ENCODE results near the gene RGS4.

Gene RGS4

GRCh38 chr1:163069142-163069541 is at the start of gene RGS4:
TSS of gene RGS4 (plus strand) at chr1:163069361. CDS start at chr1:163069485, 124 bp downstream.
- FAIRE-seq = peak; percentile 84

GRCh38 chr1:163022129-163022528 is 47.0 kb upstream of the RGS4 start:
- no peak for FAIRE-seq

- FAIRE-seq = no peak
These were observed 41.6 kb upstream of the RGS4 start for GRCh38 chr1:163027610-163028009.

GRCh38 chr1:163029901-163030300 is 39.3 kb upstream of the RGS4 start:
- FAIRE-seq = no peak

- FAIRE-seq = no peak
These were observed 33.5 kb upstream of the RGS4 start for GRCh38 chr1:163035446-163036249.

- no peak for FAIRE-seq
These were observed 32.5 kb upstream of the RGS4 start for GRCh38 chr1:163036671-163037070.

- FAIRE-seq = no peak
These were observed 30.0 kb upstream of the RGS4 start for GRCh38 chr1:163038928-163039706.

GRCh38 chr1:163039707-163040093 is 29.5 kb upstream of the RGS4 start:
- FAIRE-seq = no peak

- FAIRE-seq = no peak
These were observed 23.1 kb upstream of the RGS4 start for GRCh38 chr1:163046071-163046470.

GRCh38 chr1:163047951-163048659 is 21.1 kb upstream of the RGS4 start:
- no peak for FAIRE-seq

GRCh38 chr1:163048869-163049268 is 20.3 kb upstream of the RGS4 start:
- no peak for FAIRE-seq

GRCh38 chr1:163049296-163049695 is 19.9 kb upstream of the RGS4 start:
- FAIRE-seq = no peak

- no peak for FAIRE-seq
These were observed 18.7 kb upstream of the RGS4 start for GRCh38 chr1:163050496-163050895.

- FAIRE-seq = no peak
These were observed 15.0 kb upstream of the RGS4 start for GRCh38 chr1:163054181-163054591.

GRCh38 chr1:163055005-163055404 is 14.2 kb upstream of the RGS4 start:
- FAIRE-seq = no peak

GRCh38 chr1:163055531-163055930 is 13.6 kb upstream of the RGS4 start:
- no peak for FAIRE-seq

- FAIRE-seq = peak; percentile 77
These were observed 12.3 kb upstream of the RGS4 start for GRCh38 chr1:163056831-163057230.

GRCh38 chr1:163060343-163061007 is 8.7 kb upstream of the RGS4 start:
- FAIRE-seq = no peak

GRCh38 chr1:163063143-163063542 is 6.0 kb upstream of the RGS4 start:
- no peak for FAIRE-seq

- no peak for FAIRE-seq
These were observed 5.6 kb upstream of the RGS4 start for GRCh38 chr1:163063610-163064009.

GRCh38 chr1:163066168-163066567 is 3.0 kb upstream of the RGS4 start:
- no peak for FAIRE-seq

GRCh38 chr1:163066686-163067085 is 2.5 kb upstream of the RGS4 start:
- no peak for FAIRE-seq

GRCh38 chr1:163068716-163069115 is 445 bp upstream of the RGS4 start:
- no peak for FAIRE-seq

Measured in endometrium (tissue), 2 donors.